ENCODE measurements around the gene SPTB.

GRCh38 chr14:64846319-64846718, 33.4 kb downstream of the SPTB start:
- TF ChIP-seq EP300 (IDR thresholded peaks at IDR 0.05; ENCODE audit: borderline replicate concordance) (no peak), RAD21 (IDR thresholded peaks at IDR 0.05; ENCODE audit: low read depth) (no peak), EGR1 (IDR thresholded peaks at IDR 0.05) (no peak), TAF1 (IDR thresholded peaks at IDR 0.05; ENCODE audit: low read depth) (no peak), REST (IDR thresholded peaks at IDR 0.05; ENCODE audit: low read depth) (no peak), YY1 (IDR thresholded peaks at IDR 0.05; ENCODE audit: low read depth) (no peak)

Measured in Ishikawa (cell line).